MCF 10A (cell line): Measurements from ENCODE around the gene SELENOK. TPM values are rescaled to one million over a fixed set of nuclear protein-coding genes. Genes with fewer than 3 reads are reported as not detected.

Source experiments
- BruUV-seq: library from RNA; stranded (reverse); fragments of 400-500 nt; replicated peaks from 2 replicates; lab custom pipeline; 2021; lab: Mats Ljungman, UMichigan
- CTCF ChIA-PET: fragments of 300-600 bp; sonication (Branson Sonifier 250); formaldehyde crosslinking; extraction: SDS; loops from one replicate; lab custom pipeline; 2021; ENCODE audit warnings: antibody characterized with exemption, inconsistent platforms; lab: Yijun Ruan, JAX
- POLR2A ChIA-PET: fragments of 300-600, 350-650 bp; sonication (Branson Sonifier 250); formaldehyde crosslinking; extraction: SDS; loops from one replicate; lab custom pipeline; 2020; ENCODE audit warnings: antibody characterized with exemption, inconsistent platforms; lab: Yijun Ruan, JAX
- DNase-seq: peaks from one replicate; pipeline ENCODE4 v3.0.0-alpha.2; 2018; ENCODE audit not compliant: unreplicated experiment
- H3K27ac Mint-ChIP-seq: one replicate; pipeline ENCODE4 v1.8.0; 2022; ENCODE audit warnings: mild to moderate bottlenecking, low read depth, mixed read lengths; ENCODE audit not compliant: unreplicated experiment
- H3K27me3 Mint-ChIP-seq: one replicate; pipeline ENCODE4 v1.8.0; 2022; ENCODE audit warnings: mixed read lengths; ENCODE audit not compliant: insufficient read depth, unreplicated experiment
- H3K36me3 Mint-ChIP-seq: one replicate; pipeline ENCODE4 v1.8.0; 2022; ENCODE audit warnings: mild to moderate bottlenecking, moderate library complexity, mixed read lengths; ENCODE audit not compliant: insufficient read depth, unreplicated experiment
- H3K4me1 Mint-ChIP-seq: one replicate; pipeline ENCODE4 v1.8.0; 2022; ENCODE audit warnings: mixed read lengths; ENCODE audit not compliant: insufficient read depth, unreplicated experiment
- H3K4me3 Mint-ChIP-seq: one replicate; pipeline ENCODE4 v1.8.0; 2022; ENCODE audit warnings: mild to moderate bottlenecking, moderate library complexity, mixed read lengths; ENCODE audit not compliant: unreplicated experiment
- H3K9me3 Mint-ChIP-seq: one replicate; pipeline ENCODE4 v1.8.0; 2022; ENCODE audit warnings: mixed read lengths; ENCODE audit not compliant: unreplicated experiment
- CTCF ChIP-seq: fragments of 200-600 bp; IDR thresholded peaks from one replicate; pipeline ENCODE4 v1.8.0; 2022; ENCODE audit warnings: antibody characterized with exemption, mild to moderate bottlenecking; ENCODE audit not compliant: unreplicated experiment
- intact Hi-C: fragments of 100-400 bp; cut with micrococcal nuclease; formaldehyde crosslinking; loops from 2 replicates; pipeline ENCODE4 v1.14.1; 2022
- total RNA-seq: library from RNA; stranded (reverse); gene quantifications from 2 replicates; pipeline ENCODE4 v1.2.3, GENCODE V29; 2022

Gene SELENOK
- total RNA-seq, 1 experiment from 2014 or later, result 55.6 TPM

GRCh38 chr3:53841296-53841695 is 50.4 kb downstream of the SELENOK start:
- no TSS peak for BruUV-seq
- Mint-ChIP-seq H3K9me3 (no peaks in the 10 kb centered on the region), H3K4me1 (no peaks in the 10 kb centered on the region), H3K36me3 (no peaks in the 10 kb centered on the region), H3K27me3 (no peaks in the 10 kb centered on the region), H3K4me3 (no peak overlapping the region), H3K27ac (no peak overlapping the region)
- CTCF ChIA-PET, result interaction anchor here (0.5 to 1.2 kb wide), 2 partner anchors 50 to 1611 kb away, joined by 3 read pairs; partner anchors contain the start of gene SELENOK
- TF ChIP-seq CTCF, result no peak
- POLR2A ChIA-PET, result no interaction called here
- DNase-seq, result no peak
- intact Hi-C loops, result no loop called here

- ChIA-PET POLR2A (no interaction called here), CTCF (interaction anchor here (0.6 to 0.7 kb wide), 2 partner anchors 8 to 78 kb away, joined by 3 to 4 read pairs; no protein-coding TSS in a partner anchor)
- Mint-ChIP-seq H3K27me3 (no peaks in the 10 kb centered on the region), H3K4me1 (no peaks in the 10 kb centered on the region), H3K27ac (no peak overlapping the region), H3K9me3 (no peaks in the 10 kb centered on the region), H3K36me3 (no peaks in the 10 kb centered on the region), H3K4me3 (no peak overlapping the region)
- intact Hi-C loops, result no loop called here
- no TSS peak for BruUV-seq
- no peak for DNase-seq
- TF ChIP-seq CTCF, result no peak
Observed at GRCh38 chr3:53837331-53837730, 54.3 kb downstream of the SELENOK start.

- ChIA-PET POLR2A (no interaction called here), CTCF (interaction anchor here (0.5 to 0.9 kb wide), 2 partner anchors 12 to 116 kb away, joined by 3 read pairs; no protein-coding TSS in a partner anchor)
- intact Hi-C loops, result no loop called here
- DNase-seq, result no peak
- Mint-ChIP-seq H3K27ac (no peak overlapping the region), H3K36me3 (no peaks in the 10 kb centered on the region), H3K4me3 (no peak overlapping the region), H3K9me3 (no peaks in the 10 kb centered on the region), H3K27me3 (no peaks in the 10 kb centered on the region), H3K4me1 (no peaks in the 10 kb centered on the region)
- no peak for TF ChIP-seq CTCF
- no TSS peak for BruUV-seq
Observed at GRCh38 chr3:53836084-53836872, 55.4 kb downstream of the SELENOK start.

GRCh38 chr3:53835257-53835656 is 56.4 kb downstream of the SELENOK start:
- no peaks in the 10 kb centered on the region for H3K4me1 Mint-ChIP-seq
- H3K27ac Mint-ChIP-seq, result no peak overlapping the region
- no TSS peak for BruUV-seq
- no peaks in the 10 kb centered on the region for H3K36me3 Mint-ChIP-seq
- ChIA-PET POLR2A (no interaction called here), CTCF (interaction anchor here (0.5 to 0.6 kb wide), 2 partner anchors 24 to 154 kb away, joined by 3 to 5 read pairs; no protein-coding TSS in a partner anchor)
- H3K4me3 Mint-ChIP-seq, result no peak overlapping the region
- TF ChIP-seq CTCF, result no peak
- intact Hi-C loops, result no loop called here
- H3K27me3 Mint-ChIP-seq, result no peaks in the 10 kb centered on the region
- no peaks in the 10 kb centered on the region for H3K9me3 Mint-ChIP-seq
- DNase-seq, result no peak
